Measurements from ENCODE around the gene RPS17.

GRCh38 chr15:82538961-82539690 lies 1.1 kb downstream of the RPS17 start:
- no peak for TF ChIP-seq CTCF (IDR thresholded peaks at IDR 0.05 in 2 of 3, conservative IDR thresholded peaks at IDR 0.05 in 1 of 3; ENCODE audit: control insufficient read depth in 2 of 3, extremely low read depth in 1 of 3, insufficient read depth in 1 of 3, low read depth in 3 of 3, low read length in 3 of 3)
- TF ChIP-seq FOS (IDR thresholded peaks at IDR 0.05; ENCODE audit: borderline replicate concordance, extremely low read depth, insufficient read length) = no peak
- no peak for TF ChIP-seq BHLHE40 (IDR thresholded peaks at IDR 0.05; ENCODE audit: borderline replicate concordance in 1 of 2, low read depth in 2 of 2, low read length in 1 of 2)
- TF ChIP-seq SP1 (IDR thresholded peaks at IDR 0.05; ENCODE audit: low read depth, low read length) = no peak
- no peak for TF ChIP-seq USF2 (IDR thresholded peaks at IDR 0.05; ENCODE audit: borderline replicate concordance, low read depth, low read length)
